Chondrocyte (in vitro differentiated cells): Measurements from ENCODE around the gene TBX21. TPM values are rescaled to one million over a fixed set of nuclear protein-coding genes. Genes with fewer than 3 reads are reported as not detected.

Experiments
- DNase-seq: peaks from one replicate; pipeline ENCODE4 v3.0.0; 2021; ENCODE audit warnings: mixed read lengths, low spot score
- H3K27ac Mint-ChIP-seq: one replicate; pipeline ENCODE4 v1.8.0; 2021; ENCODE audit warnings: mild to moderate bottlenecking, moderate library complexity, mixed read lengths; ENCODE audit not compliant: unreplicated experiment
- H3K27me3 Mint-ChIP-seq: 2 replicates; pipeline ENCODE4 v1.8.0; 2021; ENCODE audit warnings: low read depth, mixed read lengths
- H3K36me3 Mint-ChIP-seq: 2 replicates; pipeline ENCODE4 v1.8.0; 2021; ENCODE audit warnings: low read depth, mixed read lengths
- H3K4me1 Mint-ChIP-seq: 2 replicates; pipeline ENCODE4 v1.8.0; 2021; ENCODE audit warnings: low read depth, mild to moderate bottlenecking, mixed read lengths
- H3K4me3 Mint-ChIP-seq: one replicate; pipeline ENCODE4 v1.8.0; 2021; ENCODE audit warnings: mild to moderate bottlenecking, moderate library complexity, mixed read lengths; ENCODE audit not compliant: unreplicated experiment
- H3K9me3 Mint-ChIP-seq: 2 replicates; pipeline ENCODE4 v1.8.0; 2021; ENCODE audit warnings: low read depth, mixed read lengths
- CTCF ChIP-seq: fragments of 200-600 bp; sonication (generic); IDR thresholded peaks from 2 replicates; pipeline ENCODE4 v1.5.0; 2021; ENCODE audit warnings: antibody characterized with exemption, mild to moderate bottlenecking, moderate library complexity
- total RNA-seq: library from RNA; stranded (reverse); gene quantifications from 3 replicates; pipeline ENCODE4 v1.2.1, GENCODE V29; 2021

Gene TBX21
- total RNA-seq, 1 donor from 2014 or later: not detected

- Mint-ChIP-seq H3K4me1 (peaks cover 4% of the 10 kb centered on the region), H3K27me3 (no peaks in the 10 kb centered on the region), H3K36me3 (peaks cover 14% of the 10 kb centered on the region), H3K4me3 (no peak overlapping the region), H3K9me3 (no peaks in the 10 kb centered on the region), H3K27ac (no peak overlapping the region)
- peak; percentile 68 for DNase-seq
- no peak for TF ChIP-seq CTCF
Observed at GRCh38 chr17:47700471-47701449, 32.3 kb upstream of the TBX21 start.

- no peak for DNase-seq
- H3K36me3 Mint-ChIP-seq: peaks cover 14% of the 10 kb centered on the region
- H3K4me3 Mint-ChIP-seq: no peak overlapping the region
- TF ChIP-seq CTCF: no peak
- no peak overlapping the region for H3K27ac Mint-ChIP-seq
- no peaks in the 10 kb centered on the region for H3K9me3 Mint-ChIP-seq
- no peaks in the 10 kb centered on the region for H3K27me3 Mint-ChIP-seq
- H3K4me1 Mint-ChIP-seq: peaks cover 5% of the 10 kb centered on the region
Observed at GRCh38 chr17:47701608-47702007, 31.4 kb upstream of the TBX21 start.

- H3K9me3 Mint-ChIP-seq: no peaks in the 10 kb centered on the region
- no peak overlapping the region for H3K27ac Mint-ChIP-seq
- H3K27me3 Mint-ChIP-seq: no peaks in the 10 kb centered on the region
- H3K4me3 Mint-ChIP-seq: no peak overlapping the region
- TF ChIP-seq CTCF: no peak
- DNase-seq: peak; percentile 55
- H3K4me1 Mint-ChIP-seq: peaks cover 8% of the 10 kb centered on the region
- H3K36me3 Mint-ChIP-seq: peaks cover 14% of the 10 kb centered on the region
Observed at GRCh38 chr17:47702391-47702995, 30.5 kb upstream of the TBX21 start.

GRCh38 chr17:47703191-47703591, 29.8 kb upstream of the TBX21 start:
- Mint-ChIP-seq H3K4me3 (no peak overlapping the region), H3K4me1 (peaks cover 8% of the 10 kb centered on the region), H3K27ac (no peak overlapping the region), H3K9me3 (no peaks in the 10 kb centered on the region), H3K36me3 (peaks cover 14% of the 10 kb centered on the region), H3K27me3 (no peaks in the 10 kb centered on the region)
- DNase-seq: peak; percentile 89
- no peak for TF ChIP-seq CTCF

- Mint-ChIP-seq H3K27me3 (no peaks in the 10 kb centered on the region), H3K36me3 (peaks cover 14% of the 10 kb centered on the region), H3K9me3 (no peaks in the 10 kb centered on the region), H3K27ac (no peak overlapping the region), H3K4me3 (no peak overlapping the region), H3K4me1 (peaks cover 8% of the 10 kb centered on the region)
- DNase-seq: no peak
- no peak for TF ChIP-seq CTCF
Observed at GRCh38 chr17:47703671-47704070, 29.4 kb upstream of the TBX21 start.
